Activated CD8-positive, alpha-beta T cell treated with anti-CD3 and anti-CD28 coated beads, Interleukin-2, amount 10 ng/mL, durations not matched to agents 7 days and 5 days (primary cell): ENCODE measurements around the gene NTF3. TPM values are rescaled to one million over a fixed set of nuclear protein-coding genes. Genes with fewer than 3 reads are reported as not detected.

Experiments used
- ATAC-seq: fragments of 150-1000 bp; cut with Tn5 transposase; one replicate; pipeline ENCODE4 v1.10.0; 2021; ENCODE audit warnings: moderate library complexity
- CTCF ChIA-PET: fragments of 350-600 bp; sonication (Branson Sonifier 250); formaldehyde crosslinking; loops from one replicate; lab custom pipeline; 2021; ENCODE audit warnings: antibody characterized with exemption; lab: Charles Lee
- POLR2A ChIA-PET: fragments of 350-600 bp; sonication (Branson Sonifier 250); formaldehyde crosslinking; loops from one replicate; lab custom pipeline; 2021; ENCODE audit warnings: antibody characterized with exemption; lab: Charles Lee
- DNase-seq: peaks from one replicate; pipeline ENCODE4 v3.0.0-alpha.2; 2020
- H3K27ac Mint-ChIP-seq: one replicate; pipeline ENCODE4 v1.8.0; 2021; ENCODE audit warnings: mild to moderate bottlenecking, mixed read lengths
- H3K27me3 Mint-ChIP-seq: one replicate; pipeline ENCODE4 v1.8.0; 2021; ENCODE audit warnings: low read depth, mixed read lengths
- H3K36me3 Mint-ChIP-seq: one replicate; pipeline ENCODE4 v1.8.0; 2021; ENCODE audit warnings: low read depth, mixed read lengths
- H3K4me1 Mint-ChIP-seq: one replicate; pipeline ENCODE4 v1.8.0; 2021; ENCODE audit warnings: low read depth, mixed read lengths
- H3K4me3 Mint-ChIP-seq: one replicate; pipeline ENCODE4 v1.8.0; 2021; ENCODE audit warnings: mild to moderate bottlenecking, mixed read lengths
- H3K9me3 Mint-ChIP-seq: one replicate; pipeline ENCODE4 v1.8.0; 2022; ENCODE audit warnings: mixed read lengths; ENCODE audit not compliant: insufficient read depth
- total RNA-seq, 2 experiments: library from RNA; stranded (reverse); gene quantifications; one replicate each; pipeline ENCODE4 v1.2.3, GENCODE V29; 2021

NTF3 gene
- total RNA-seq, 2 experiments from 2014 or later, result not detected

GRCh38 chr12:5520831-5521230, 88.9 kb downstream of the NTF3 start:
- H3K4me3 Mint-ChIP-seq, result no peak overlapping the region
- CTCF ChIA-PET, result no interaction called here
- H3K36me3 Mint-ChIP-seq, result no peaks in the 10 kb centered on the region
- no peaks in the 10 kb centered on the region for H3K27me3 Mint-ChIP-seq
- no peaks in the 10 kb centered on the region for H3K9me3 Mint-ChIP-seq
- H3K27ac Mint-ChIP-seq, result no peak overlapping the region
- ATAC-seq (no peak), DNase-seq (no peak)
- POLR2A ChIA-PET, result no interaction called here
- H3K4me1 Mint-ChIP-seq, result no peaks in the 10 kb centered on the region

GRCh38 chr12:5521456-5522325, 89.8 kb downstream of the NTF3 start:
- ChIA-PET CTCF (no interaction called here), POLR2A (no interaction called here)
- ATAC-seq (no peak), DNase-seq (no peak)
- no peak overlapping the region for H3K27ac Mint-ChIP-seq
- no peaks in the 10 kb centered on the region for H3K4me1 Mint-ChIP-seq
- H3K27me3 Mint-ChIP-seq, result no peaks in the 10 kb centered on the region
- no peaks in the 10 kb centered on the region for H3K36me3 Mint-ChIP-seq
- H3K9me3 Mint-ChIP-seq, result no peaks in the 10 kb centered on the region
- H3K4me3 Mint-ChIP-seq, result no peak overlapping the region

GRCh38 chr12:5522432-5523335, 90.8 kb downstream of the NTF3 start:
- POLR2A ChIA-PET, result no interaction called here
- H3K27me3 Mint-ChIP-seq, result peaks cover 3% of the 10 kb centered on the region
- H3K27ac Mint-ChIP-seq, result no peak overlapping the region
- H3K36me3 Mint-ChIP-seq, result no peaks in the 10 kb centered on the region
- ATAC-seq (no peak), DNase-seq (no peak)
- CTCF ChIA-PET, result no interaction called here
- H3K9me3 Mint-ChIP-seq, result no peaks in the 10 kb centered on the region
- H3K4me1 Mint-ChIP-seq, result no peaks in the 10 kb centered on the region
- no peak overlapping the region for H3K4me3 Mint-ChIP-seq

- peaks cover 3% of the 10 kb centered on the region for H3K27me3 Mint-ChIP-seq
- no peak overlapping the region for H3K4me3 Mint-ChIP-seq
- ATAC-seq (no peak), DNase-seq (no peak)
- ChIA-PET POLR2A (no interaction called here), CTCF (no interaction called here)
- no peak overlapping the region for H3K27ac Mint-ChIP-seq
- H3K9me3 Mint-ChIP-seq, result no peaks in the 10 kb centered on the region
- no peaks in the 10 kb centered on the region for H3K36me3 Mint-ChIP-seq
- no peaks in the 10 kb centered on the region for H3K4me1 Mint-ChIP-seq
Observed at GRCh38 chr12:5523396-5524115, 91.6 kb downstream of the NTF3 start.

GRCh38 chr12:5524116-5524768, 92.3 kb downstream of the NTF3 start:
- Mint-ChIP-seq H3K4me3 (no peak overlapping the region), H3K36me3 (no peaks in the 10 kb centered on the region), H3K27me3 (peaks cover 3% of the 10 kb centered on the region), H3K9me3 (no peaks in the 10 kb centered on the region), H3K4me1 (no peaks in the 10 kb centered on the region), H3K27ac (no peak overlapping the region)
- ChIA-PET CTCF (no interaction called here), POLR2A (no interaction called here)
- ATAC-seq (no peak), DNase-seq (no peak)

GRCh38 chr12:5524769-5525436, 93.0 kb downstream of the NTF3 start:
- Mint-ChIP-seq H3K4me1 (no peaks in the 10 kb centered on the region), H3K36me3 (no peaks in the 10 kb centered on the region), H3K4me3 (no peak overlapping the region), H3K27me3 (peaks cover 3% of the 10 kb centered on the region), H3K9me3 (no peaks in the 10 kb centered on the region), H3K27ac (no peak overlapping the region)
- ATAC-seq (no peak), DNase-seq (no peak)
- ChIA-PET POLR2A (no interaction called here), CTCF (no interaction called here)

GRCh38 chr12:5525783-5526367, 94.0 kb downstream of the NTF3 start:
- Mint-ChIP-seq H3K4me3 (no peak overlapping the region), H3K27ac (no peak overlapping the region), H3K27me3 (peaks cover 3% of the 10 kb centered on the region), H3K4me1 (no peaks in the 10 kb centered on the region), H3K36me3 (no peaks in the 10 kb centered on the region), H3K9me3 (no peaks in the 10 kb centered on the region)
- no peak for ATAC-seq
- no peak for DNase-seq
- POLR2A ChIA-PET, result no interaction called here
- CTCF ChIA-PET, result no interaction called here

- Mint-ChIP-seq H3K36me3 (no peaks in the 10 kb centered on the region), H3K27me3 (peaks cover 4% of the 10 kb centered on the region), H3K4me3 (no peak overlapping the region), H3K27ac (no peak overlapping the region), H3K4me1 (no peaks in the 10 kb centered on the region), H3K9me3 (no peaks in the 10 kb centered on the region)
- DNase-seq (no peak), ATAC-seq (no peak)
- POLR2A ChIA-PET, result interaction anchor here (0.5 kb wide), 1 partner anchor 211 kb away, joined by 3 read pairs; no protein-coding TSS in a partner anchor
- CTCF ChIA-PET, result no interaction called here
Observed at GRCh38 chr12:5533368-5533767, 101.5 kb downstream of the NTF3 start.

GRCh38 chr12:5534426-5535199, 102.7 kb downstream of the NTF3 start:
- Mint-ChIP-seq H3K36me3 (no peaks in the 10 kb centered on the region), H3K27me3 (peaks cover 4% of the 10 kb centered on the region), H3K4me3 (no peak overlapping the region), H3K27ac (no peak overlapping the region), H3K9me3 (no peaks in the 10 kb centered on the region), H3K4me1 (no peaks in the 10 kb centered on the region)
- CTCF ChIA-PET, result no interaction called here
- no peak for DNase-seq
- ATAC-seq, result no peak
- POLR2A ChIA-PET, result no interaction called here

GRCh38 chr12:5535541-5535940, 103.6 kb downstream of the NTF3 start:
- Mint-ChIP-seq H3K36me3 (no peaks in the 10 kb centered on the region), H3K27ac (no peak overlapping the region), H3K4me1 (no peaks in the 10 kb centered on the region), H3K4me3 (no peak overlapping the region), H3K27me3 (peaks cover 4% of the 10 kb centered on the region), H3K9me3 (no peaks in the 10 kb centered on the region)
- POLR2A ChIA-PET, result no interaction called here
- DNase-seq (no peak), ATAC-seq (no peak)
- CTCF ChIA-PET, result no interaction called here
